ENCODE data around the gene DYRK4.

DYRK4 gene

DNA sequence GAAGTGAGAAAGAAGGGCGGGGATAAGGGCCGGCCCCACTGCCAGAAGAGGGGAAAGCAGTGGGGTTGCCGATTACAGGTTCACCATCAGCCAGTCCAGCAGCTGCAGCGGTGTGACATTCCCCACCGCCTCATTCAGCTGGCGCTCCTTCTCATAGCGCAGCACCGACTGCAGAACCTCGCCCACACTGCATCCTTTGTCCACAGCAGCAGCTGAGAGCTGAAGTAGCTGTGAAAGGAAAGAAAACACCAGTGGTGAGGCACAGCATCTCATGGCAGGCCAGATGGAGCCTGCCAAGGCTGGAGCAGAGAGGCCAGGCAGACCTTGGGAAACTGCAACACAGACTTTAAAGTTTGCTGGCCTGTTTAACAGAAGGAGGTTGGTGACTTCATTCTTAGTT lies 53.7 kb downstream of the DYRK4 start:
- Mint-ChIP-seq H3K27me3 (no peaks in the 10 kb centered on the region), H3K4me3 (no peak overlapping the region), H3K36me3 (peaks cover 22% of the 10 kb centered on the region), H3K9me3 (no peaks in the 10 kb centered on the region), H3K27ac (no peak overlapping the region), H3K4me1 (no peaks in the 10 kb centered on the region)
- DNase-seq, result no peak
- CTCF ChIA-PET, result no interaction called here

DNA sequence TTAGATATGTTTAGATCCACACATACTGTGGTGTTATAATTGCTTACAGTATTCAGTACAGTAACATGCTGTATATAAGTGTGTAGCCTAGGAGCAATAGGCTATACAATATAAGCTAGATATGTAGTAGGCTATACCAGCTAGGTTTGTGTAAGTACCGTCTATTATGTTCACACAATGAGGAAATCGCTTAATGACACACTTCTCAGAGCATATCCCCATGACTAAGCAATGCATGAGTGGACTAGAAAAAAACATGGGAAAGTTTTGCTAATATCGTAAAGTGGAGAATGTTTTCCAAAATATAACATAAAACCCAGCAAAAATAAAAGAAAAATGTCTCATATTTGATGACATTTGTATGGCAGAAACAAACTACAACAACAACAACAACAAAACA lies 59.5 kb downstream of the DYRK4 start:
- Mint-ChIP-seq H3K4me1 (no peaks in the 10 kb centered on the region), H3K27ac (no peak overlapping the region), H3K4me3 (no peak overlapping the region), H3K27me3 (no peaks in the 10 kb centered on the region), H3K9me3 (no peaks in the 10 kb centered on the region), H3K36me3 (no peaks in the 10 kb centered on the region)
- DNase-seq, result no peak
- CTCF ChIA-PET, result no interaction called here

DNA sequence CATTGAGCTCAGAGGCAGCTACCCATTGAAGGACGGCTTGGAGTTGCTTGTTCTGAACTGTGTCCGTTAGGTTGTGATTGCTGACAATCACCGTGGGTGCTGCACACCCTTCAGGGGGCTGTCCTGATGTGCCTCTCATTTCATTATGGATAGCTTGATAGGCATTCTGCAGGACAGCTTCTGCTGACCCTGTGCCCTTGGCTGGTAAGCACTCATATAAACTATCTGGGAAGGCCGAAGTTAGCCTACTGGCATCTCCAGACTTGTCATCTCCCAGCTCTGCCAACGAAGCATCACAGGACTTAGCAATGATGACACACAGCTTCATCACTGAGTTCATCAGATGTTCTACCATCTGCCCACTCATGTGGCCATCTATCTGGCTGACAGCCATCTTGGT lies 64.5 kb downstream of the DYRK4 start:
- Mint-ChIP-seq H3K36me3 (no peaks in the 10 kb centered on the region), H3K4me3 (no peak overlapping the region), H3K27ac (no peak overlapping the region), H3K27me3 (no peaks in the 10 kb centered on the region), H3K9me3 (no peaks in the 10 kb centered on the region), H3K4me1 (no peaks in the 10 kb centered on the region)
- no peak for DNase-seq
- CTCF ChIA-PET, result no interaction called here

DNA sequence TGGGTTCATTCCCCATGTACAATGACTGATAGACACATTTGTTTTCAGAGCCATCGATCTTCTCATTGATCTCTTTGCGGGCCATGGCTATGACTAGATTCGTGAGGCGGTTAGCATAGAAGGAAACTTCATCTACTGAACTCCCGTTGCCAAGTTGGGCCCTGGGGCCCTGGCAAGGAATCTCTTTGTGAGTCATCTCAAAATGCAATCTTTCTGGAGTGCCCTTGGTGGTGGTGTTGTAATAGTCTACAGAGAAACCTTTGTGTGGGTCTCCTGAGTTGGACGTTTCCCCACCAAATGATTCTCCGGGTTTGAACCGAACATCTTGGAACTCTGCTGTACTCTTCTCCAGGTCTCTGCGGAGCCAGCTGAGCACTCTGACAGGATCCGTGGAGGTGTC lies 66.4 kb downstream of the DYRK4 start:
- Mint-ChIP-seq H3K36me3 (no peaks in the 10 kb centered on the region), H3K4me1 (no peaks in the 10 kb centered on the region), H3K4me3 (no peak overlapping the region), H3K27ac (no peak overlapping the region), H3K9me3 (no peaks in the 10 kb centered on the region), H3K27me3 (no peaks in the 10 kb centered on the region)
- CTCF ChIA-PET, result no interaction called here
- no peak for DNase-seq

DNA sequence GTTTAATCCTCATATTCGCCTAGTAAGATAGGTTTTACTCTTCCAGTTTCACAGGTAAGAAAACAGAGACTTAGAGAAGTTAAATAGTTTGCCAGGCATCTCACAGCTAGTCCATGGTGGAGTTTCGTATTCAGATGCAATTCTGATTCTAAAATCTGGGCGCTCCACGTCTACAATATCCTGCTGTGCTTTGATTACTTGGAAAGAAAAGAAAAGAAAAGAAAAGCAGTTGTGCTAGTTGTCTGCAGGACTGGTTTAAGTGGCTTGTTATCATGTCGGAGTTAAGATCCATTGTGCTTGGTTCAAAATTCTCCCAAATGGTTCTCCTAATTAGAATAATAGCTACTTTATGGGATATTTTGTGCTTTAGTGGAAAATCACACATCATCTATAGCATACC lies 68.3 kb downstream of the DYRK4 start:
- CTCF ChIA-PET, result no interaction called here
- H3K9me3 Mint-ChIP-seq, result no peaks in the 10 kb centered on the region
- no peak for DNase-seq
- no peak overlapping the region for H3K4me3 Mint-ChIP-seq
- H3K27ac Mint-ChIP-seq, result no peak overlapping the region
- H3K27me3 Mint-ChIP-seq, result no peaks in the 10 kb centered on the region
- no peaks in the 10 kb centered on the region for H3K36me3 Mint-ChIP-seq
- H3K4me1 Mint-ChIP-seq, result no peaks in the 10 kb centered on the region

DNA sequence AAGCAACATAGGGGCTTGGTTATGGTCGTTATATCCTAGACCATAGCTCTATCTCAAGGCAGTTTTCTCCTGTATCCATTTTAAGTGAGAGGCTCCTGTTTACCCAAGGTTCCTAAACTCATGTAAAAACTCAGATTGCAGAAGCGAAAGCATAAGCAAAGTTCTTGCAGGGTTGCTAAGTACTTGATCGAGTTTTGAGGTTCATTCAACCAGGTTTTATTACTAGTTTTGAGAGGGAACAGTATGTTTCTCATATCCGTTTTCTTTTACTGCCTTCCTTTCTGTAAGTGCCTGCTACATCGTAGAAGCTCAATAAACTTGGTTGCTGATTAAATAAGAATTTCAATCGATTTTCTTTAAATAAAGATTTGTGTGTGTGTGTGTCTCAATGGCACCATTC lies 81.7 kb downstream of the DYRK4 start:
- peaks cover 16% of the 10 kb centered on the region for H3K4me1 Mint-ChIP-seq
- CTCF ChIA-PET, result no interaction called here
- no peak for DNase-seq
- H3K9me3 Mint-ChIP-seq, result no peaks in the 10 kb centered on the region
- H3K36me3 Mint-ChIP-seq, result no peaks in the 10 kb centered on the region
- H3K4me3 Mint-ChIP-seq, result no peak overlapping the region
- H3K27ac Mint-ChIP-seq, result no peak overlapping the region
- H3K27me3 Mint-ChIP-seq, result peaks cover 6% of the 10 kb centered on the region

DNA sequence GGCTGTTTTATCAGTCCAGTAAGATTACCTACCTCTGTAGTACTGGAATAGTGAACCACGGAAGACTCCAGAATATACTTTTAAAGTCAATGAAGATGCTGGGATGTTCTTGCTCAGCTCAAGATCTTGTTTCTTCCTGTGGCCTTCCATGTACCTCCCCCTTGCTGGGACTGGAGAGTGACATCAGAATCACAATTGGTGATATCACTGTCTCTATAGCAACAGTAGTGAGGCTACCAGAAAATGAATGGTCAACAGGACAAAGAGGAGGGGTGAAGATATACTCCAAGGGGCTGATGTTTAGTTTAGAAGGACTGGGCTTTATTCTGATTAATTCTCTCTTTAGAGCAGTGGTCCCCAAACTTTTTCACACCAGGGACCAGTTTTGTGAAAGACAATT lies 83.0 kb downstream of the DYRK4 start:
- Mint-ChIP-seq H3K9me3 (no peaks in the 10 kb centered on the region), H3K4me3 (no peak overlapping the region), H3K4me1 (peaks cover 27% of the 10 kb centered on the region), H3K36me3 (no peaks in the 10 kb centered on the region), H3K27me3 (peaks cover 6% of the 10 kb centered on the region), H3K27ac (no peak overlapping the region)
- DNase-seq, result no peak
- CTCF ChIA-PET, result no interaction called here

DNA sequence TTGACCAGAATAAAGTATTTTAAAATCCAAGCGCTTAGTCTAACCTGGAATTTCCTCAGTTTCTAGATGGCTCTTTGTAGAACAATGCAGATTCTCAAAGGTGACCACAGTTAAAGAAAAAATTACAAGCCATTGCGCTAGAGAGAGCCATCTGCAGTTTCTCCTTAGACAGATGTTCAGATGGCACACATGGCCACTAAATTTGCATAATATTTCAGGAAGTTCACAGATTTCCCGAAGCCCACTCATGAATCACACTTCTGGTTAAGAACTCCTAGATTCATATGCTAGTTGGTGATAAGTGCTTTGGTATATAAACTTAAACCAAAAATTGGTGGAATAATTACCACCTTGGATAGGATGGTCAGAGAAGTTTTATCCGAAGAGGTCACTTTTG lies 86.1 kb downstream of the DYRK4 start:
- Mint-ChIP-seq H3K27me3 (peaks cover 3% of the 10 kb centered on the region), H3K4me3 (peak overlapping the region; percentile 98), H3K4me1 (peaks cover 47% of the 10 kb centered on the region), H3K36me3 (peaks cover 1% of the 10 kb centered on the region), H3K9me3 (no peaks in the 10 kb centered on the region), H3K27ac (peak overlapping the region; percentile 92)
- DNase-seq, result no peak
- CTCF ChIA-PET, result interaction anchor here (2.2 kb wide), 1 partner anchor 43 kb away, joined by 11 read pairs; no protein-coding TSS in a partner anchor

DNA sequence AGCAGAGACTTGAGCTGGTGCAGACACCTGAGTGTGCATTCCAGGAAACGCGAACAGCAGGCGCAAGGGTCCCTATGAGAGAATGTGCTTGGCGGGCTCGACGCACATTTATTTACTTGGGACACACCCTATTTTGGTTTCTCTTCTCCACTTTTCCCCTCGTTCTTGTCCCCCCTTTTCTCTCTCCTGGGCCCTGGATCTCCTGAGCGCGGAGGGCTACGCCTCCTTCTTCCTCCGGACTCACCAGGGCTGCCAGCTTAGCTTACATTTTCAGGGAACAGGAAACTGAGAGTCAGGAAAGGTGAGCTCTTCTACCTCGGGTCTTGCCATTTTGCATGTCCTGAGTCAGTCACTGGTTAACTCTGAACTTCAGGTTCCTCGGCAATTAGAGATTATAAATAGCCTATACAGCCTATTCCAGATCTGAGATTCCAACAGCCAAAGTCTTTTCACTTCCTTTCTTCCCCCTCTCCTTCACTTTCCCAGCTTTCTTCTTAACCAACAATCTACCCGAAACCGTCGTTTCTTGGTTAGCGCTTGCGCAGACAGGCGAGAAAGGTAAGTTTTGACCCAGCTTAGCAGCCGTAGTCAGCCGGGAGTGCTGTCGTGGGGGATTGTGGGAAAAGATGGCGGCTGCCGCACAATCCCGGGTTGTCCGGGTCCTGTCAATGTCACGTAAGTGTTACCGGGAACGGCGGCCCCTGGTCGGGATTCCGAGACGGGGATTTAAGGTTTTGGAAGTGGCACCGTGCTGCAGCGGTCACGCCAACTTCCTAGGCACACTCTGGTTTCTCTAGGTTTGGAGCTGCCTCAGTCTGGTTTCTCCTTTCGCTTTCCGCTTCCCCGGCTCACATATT lies 86.7 kb downstream of the DYRK4 start, which contains the start of the genes AKAP3 and NDUFA9:
TSS of gene AKAP3 (minus strand) at position 551 of the 857 bp plus-strand sequence. CDS start 10,855 bp downstream, outside the sequence.
TSS of gene NDUFA9 (plus strand) at position 614 of the 857 bp plus-strand sequence. CDS start at position 627, 13 bp downstream.
- Mint-ChIP-seq H3K27me3 (peaks cover 3% of the 10 kb centered on the region), H3K36me3 (peaks cover 1% of the 10 kb centered on the region), H3K27ac (peak within 1 kb of the TSS; percentile 92), H3K9me3 (no peaks in the 10 kb centered on the region), H3K4me1 (peaks cover 49% of the 10 kb centered on the region), H3K4me3 (peak within 1 kb of the TSS; percentile 98)
- peak; percentile 88 for DNase-seq
- CTCF ChIA-PET, result interaction anchor here (2.2 kb wide), 1 partner anchor 44 kb away, joined by 11 read pairs; no protein-coding TSS in a partner anchor

DNA sequence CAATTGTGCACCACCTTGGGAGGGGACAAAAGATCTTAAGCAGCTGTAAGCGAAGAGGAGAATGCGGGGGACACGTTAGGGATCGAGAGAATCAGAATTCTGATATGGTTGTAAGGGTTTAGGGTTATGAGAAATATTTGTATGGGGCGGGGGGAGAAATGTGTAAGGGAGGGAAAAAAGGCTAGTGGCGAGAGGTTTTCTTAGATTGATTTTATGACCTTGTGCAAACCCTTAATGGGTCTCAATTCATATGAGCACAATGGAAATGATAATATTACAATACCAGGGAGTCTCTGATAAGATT lies 87.3 kb downstream of the DYRK4 start:
- Mint-ChIP-seq H3K36me3 (peaks cover 1% of the 10 kb centered on the region), H3K27ac (peak overlapping the region; percentile 92), H3K4me1 (peaks cover 51% of the 10 kb centered on the region), H3K27me3 (peaks cover 3% of the 10 kb centered on the region), H3K9me3 (no peaks in the 10 kb centered on the region), H3K4me3 (peak overlapping the region; percentile 98)
- CTCF ChIA-PET, result interaction anchor here (2.2 kb wide), 1 partner anchor 44 kb away, joined by 11 read pairs; no protein-coding TSS in a partner anchor
- no peak for DNase-seq

DNA sequence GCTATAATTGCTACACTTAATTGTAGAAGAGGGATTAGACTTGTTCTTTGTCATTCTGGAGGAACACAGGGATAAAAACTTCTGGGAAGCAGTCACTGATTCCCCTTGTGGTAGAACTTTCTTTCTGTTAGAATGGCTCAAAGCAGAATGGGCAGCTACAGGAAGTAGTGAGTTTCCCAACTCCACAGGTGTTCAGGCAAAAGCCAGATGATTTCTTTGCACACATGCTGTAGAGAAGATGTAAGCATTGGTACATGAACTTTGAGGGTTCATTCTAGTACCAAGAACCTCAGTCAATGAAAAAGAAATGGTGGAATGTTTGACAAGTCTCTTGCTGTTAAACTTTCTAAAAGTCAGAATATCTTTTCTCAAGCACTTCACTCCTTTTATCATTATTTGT lies 91.2 kb downstream of the DYRK4 start:
- peaks cover 38% of the 10 kb centered on the region for H3K4me1 Mint-ChIP-seq
- H3K36me3 Mint-ChIP-seq, result peaks cover 21% of the 10 kb centered on the region
- no peak overlapping the region for H3K4me3 Mint-ChIP-seq
- CTCF ChIA-PET, result interaction anchor here (1.3 kb wide), 1 partner anchor 48 kb away, joined by 3 read pairs; no protein-coding TSS in a partner anchor
- H3K27ac Mint-ChIP-seq, result no peak overlapping the region
- H3K27me3 Mint-ChIP-seq, result no peaks in the 10 kb centered on the region
- H3K9me3 Mint-ChIP-seq, result no peaks in the 10 kb centered on the region
- no peak for DNase-seq

DNA sequence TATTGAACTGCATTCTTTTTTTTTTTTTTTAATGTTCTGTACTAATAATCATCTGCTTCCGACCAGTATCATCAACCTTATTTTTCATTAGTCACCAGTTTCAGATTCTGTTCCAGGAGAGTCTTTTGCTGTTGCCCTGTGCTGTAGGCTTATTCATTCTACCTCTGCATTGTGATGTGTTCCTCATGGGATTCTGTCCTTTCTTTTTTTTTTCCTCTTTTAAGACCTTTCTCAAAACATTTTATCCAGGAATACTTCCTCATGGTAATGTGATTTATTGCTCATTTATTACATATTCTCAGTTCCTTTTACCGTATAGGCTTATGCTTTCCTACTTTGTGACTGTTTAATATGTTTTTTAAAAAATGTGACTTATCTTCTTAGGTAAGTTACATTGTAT lies 91.7 kb downstream of the DYRK4 start:
- H3K9me3 Mint-ChIP-seq, result no peaks in the 10 kb centered on the region
- H3K36me3 Mint-ChIP-seq, result peaks cover 21% of the 10 kb centered on the region
- CTCF ChIA-PET, result interaction anchor here (1.3 kb wide), 1 partner anchor 49 kb away, joined by 3 read pairs; no protein-coding TSS in a partner anchor
- peaks cover 35% of the 10 kb centered on the region for H3K4me1 Mint-ChIP-seq
- no peaks in the 10 kb centered on the region for H3K27me3 Mint-ChIP-seq
- H3K27ac Mint-ChIP-seq, result no peak overlapping the region
- no peak overlapping the region for H3K4me3 Mint-ChIP-seq
- DNase-seq, result no peak

Measured in activated naive CD4-positive, alpha-beta T cell treated with anti-CD3 and anti-CD28 coated beads, Interleukin-2, amount 10 ng/mL, durations not matched to agents 7 days and 5 days (primary cell).